ENCODE results near the gene TIGD3. TPM values are rescaled to one million over a fixed set of nuclear protein-coding genes. Genes with fewer than 3 reads are reported as not detected.

Gene TIGD3
- total and polyA plus RNA-seq, 2 of the 13 experiments (the other 11 are each of a cell fraction or from before 2014, with no cell fraction given), result 0.49 to 4.9 TPM

- peak; percentile 26; the same call in 1 of the 2 replicates for TF ChIP-seq ZMYM2 (CRISPR knock-in tag; IDR thresholded peaks at IDR 0.05)
- peak; percentile 89; the same call in 1 of the 2 replicates for TF ChIP-seq ZNF776 (CRISPR knock-in tag; IDR thresholded peaks at IDR 0.05)
- no peak for TF ChIP-seq RFX1 (IDR thresholded peaks at IDR 0.05)
- no peak for TF ChIP-seq ZNF205 (CRISPR knock-in tag; IDR thresholded peaks at IDR 0.05)
- no peak for TF ChIP-seq NR2F1 (CRISPR knock-in tag; IDR thresholded peaks at IDR 0.05)
- no peak for TF ChIP-seq CENPX (CRISPR knock-in tag; IDR thresholded peaks at IDR 0.05)
- TF ChIP-seq GLMP (CRISPR knock-in tag; IDR thresholded peaks at IDR 0.05; ENCODE audit: borderline replicate concordance), result no peak
- TF ChIP-seq THAP9 (CRISPR knock-in tag; IDR thresholded peaks at IDR 0.05; ENCODE audit: borderline replicate concordance), result 0 out of 2 replicates have a peak, but pooled peaks have one; percentile 35
- peak; percentile 75; the same call in 1 of the 2 replicates for TF ChIP-seq HDAC2 (CRISPR knock-in tag; IDR thresholded peaks at IDR 0.05)
- peak; percentile 64; the same call in 1 of the 2 replicates for TF ChIP-seq KAT8 (CRISPR knock-in tag; IDR thresholded peaks at IDR 0.05)
- TF ChIP-seq ZKSCAN8 (CRISPR knock-in tag; IDR thresholded peaks at IDR 0.05; ENCODE audit: borderline replicate concordance), result no peak
- no peak for TF ChIP-seq RFX5 (IDR thresholded peaks at IDR 0.05; ENCODE audit: low read depth, low read length)
- no peak for TF ChIP-seq ZNF367 (CRISPR knock-in tag; IDR thresholded peaks at IDR 0.05; ENCODE audit: borderline replicate concordance)
- no peak for TF ChIP-seq FOSL2 (CRISPR knock-in tag; IDR thresholded peaks at IDR 0.05)
- TF ChIP-seq NFKB2 (CRISPR knock-in tag; IDR thresholded peaks at IDR 0.05; ENCODE audit: borderline replicate concordance), result peak; percentile 17; the same call in 1 of the 2 replicates
- no peak for TF ChIP-seq IKZF1 (IDR thresholded peaks at IDR 0.05)
- peak; percentile 35; the same call in 1 of the 2 replicates for TF ChIP-seq CREB1 (IDR thresholded peaks at IDR 0.05)
- TF ChIP-seq CREB1 (CRISPR knock-in tag; IDR thresholded peaks at IDR 0.05), result no peak
- TF ChIP-seq FOXA3 (CRISPR knock-in tag; IDR thresholded peaks at IDR 0.05), result 0 out of 2 replicates have a peak, but pooled peaks have one; percentile 8
- no peak for TF ChIP-seq ZNF850 (CRISPR knock-in tag; conservative IDR thresholded peaks at IDR 0.05)
- peak; percentile 59 for TF ChIP-seq PHF20 (CRISPR knock-in tag; IDR thresholded peaks at IDR 0.05)
- TF ChIP-seq, protein P1, sequence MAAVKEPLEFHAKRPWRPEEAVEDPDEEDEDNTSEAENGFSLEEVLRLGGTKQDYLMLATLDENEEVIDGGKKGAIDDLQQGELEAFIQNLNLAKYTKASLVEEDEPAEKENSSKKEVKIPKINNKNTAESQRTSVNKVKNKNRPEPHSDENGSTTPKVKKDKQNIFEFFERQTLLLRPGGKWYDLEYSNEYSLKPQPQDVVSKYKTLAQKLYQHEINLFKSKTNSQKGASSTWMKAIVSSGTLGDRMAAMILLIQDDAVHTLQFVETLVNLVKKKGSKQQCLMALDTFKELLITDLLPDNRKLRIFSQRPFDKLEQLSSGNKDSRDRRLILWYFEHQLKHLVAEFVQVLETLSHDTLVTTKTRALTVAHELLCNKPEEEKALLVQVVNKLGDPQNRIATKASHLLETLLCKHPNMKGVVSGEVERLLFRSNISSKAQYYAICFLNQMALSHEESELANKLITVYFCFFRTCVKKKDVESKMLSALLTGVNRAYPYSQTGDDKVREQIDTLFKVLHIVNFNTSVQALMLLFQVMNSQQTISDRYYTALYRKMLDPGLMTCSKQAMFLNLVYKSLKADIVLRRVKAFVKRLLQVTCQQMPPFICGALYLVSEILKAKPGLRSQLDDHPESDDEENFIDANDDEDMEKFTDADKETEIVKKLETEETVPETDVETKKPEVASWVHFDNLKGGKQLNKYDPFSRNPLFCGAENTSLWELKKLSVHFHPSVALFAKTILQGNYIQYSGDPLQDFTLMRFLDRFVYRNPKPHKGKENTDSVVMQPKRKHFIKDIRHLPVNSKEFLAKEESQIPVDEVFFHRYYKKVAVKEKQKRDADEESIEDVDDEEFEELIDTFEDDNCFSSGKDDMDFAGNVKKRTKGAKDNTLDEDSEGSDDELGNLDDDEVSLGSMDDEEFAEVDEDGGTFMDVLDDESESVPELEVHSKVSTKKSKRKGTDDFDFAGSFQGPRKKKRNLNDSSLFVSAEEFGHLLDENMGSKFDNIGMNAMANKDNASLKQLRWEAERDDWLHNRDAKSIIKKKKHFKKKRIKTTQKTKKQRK (IDR thresholded peaks at IDR 0.05; ENCODE audit: low read length), result no peak
- TF ChIP-seq KLF13 (CRISPR knock-in tag; IDR thresholded peaks at IDR 0.05), result 0 out of 2 replicates have a peak, but pooled peaks have one; percentile 42
- 0 out of 2 replicates have a peak, but pooled peaks have one; percentile 27 for TF ChIP-seq RXRB (CRISPR knock-in tag; IDR thresholded peaks at IDR 0.05; ENCODE audit: borderline replicate concordance)
- no peak for TF ChIP-seq ZNF557 (CRISPR knock-in tag; IDR thresholded peaks at IDR 0.05)
These were observed 32.0 kb downstream of the TIGD3 start, which contains the start of gene FRMD8 (continued) for GRCh38 chr11:65386307-65387140.
